AG04450 (cell line): Measurements from ENCODE around the gene CCDC57. TPM values are rescaled to one million over a fixed set of nuclear protein-coding genes. Genes with fewer than 3 reads are reported as not detected.

Experiments used
- CTCF ChIA-PET: fragments of 300-600, 350-600 bp; formaldehyde crosslinking; extraction: SDS; loops from one replicate; lab custom pipeline; 2022; ENCODE audit warnings: antibody characterized with exemption, inconsistent platforms; lab: Charles Lee
- POLR2A ChIA-PET: fragments of 350-600 bp; formaldehyde crosslinking; extraction: SDS; loops from one replicate; lab custom pipeline; 2021; ENCODE audit warnings: antibody characterized with exemption, inconsistent platforms; lab: Yijun Ruan, JAX
- DNase-seq: peaks from one replicate; pipeline ENCODE4 v3.0.0-alpha.2; 2011; ENCODE audit warnings: low read depth, low spot score
- H3K27ac ChIP-seq: one replicate; pipeline ENCODE4 v1.5.1; 2012; ENCODE audit warnings: low read depth, low read length, control low read depth
- H3K27me3 ChIP-seq: one replicate; pipeline ENCODE4 v1.6.0; 2012; ENCODE audit warnings: low read length; ENCODE audit not compliant: control insufficient read depth, insufficient read depth
- H3K4me3 ChIP-seq: 2 replicates; pipeline ENCODE4 v1.5.1; 2011; ENCODE audit warnings: mild to moderate bottlenecking, low read depth, low read length, control low read depth
- H3K9me3 ChIP-seq: 2 replicates; pipeline ENCODE4 v1.5.1; 2012; ENCODE audit warnings: low read length; ENCODE audit not compliant: control insufficient read depth, insufficient read depth
- CTCF ChIP-seq: IDR thresholded peaks from 2 replicates; pipeline ENCODE4 v1.5.1; 2011; ENCODE audit warnings: low read depth, low read length, control low read depth, inconsistent platforms
- polyA plus RNA-seq: library from polyadenylated mRNA; depleted of rRNA; stranded (reverse); fragments of >200 nt; gene quantifications from 2 replicates; pipeline ENCODE4 v1.2.3, GENCODE V29; 2011; rRNA removed

CCDC57 gene
- polyA plus RNA-seq, 1 experiment = 11.1 TPM

- H3K27me3 ChIP-seq = no peaks in the 10 kb centered on the region
- POLR2A ChIA-PET = no interaction called here
- H3K27ac ChIP-seq = no peak overlapping the region
- TF ChIP-seq CTCF = no peak
- DNase-seq = no peak
- peaks cover 4% of the 10 kb centered on the region; the same call in 1 of the 2 replicates for H3K9me3 ChIP-seq
- peak overlapping the region; percentile 13; the same call in 1 of the 2 replicates for H3K4me3 ChIP-seq
- CTCF ChIA-PET = interaction anchor here (1.3 kb wide), 1 partner anchor 23 kb away, joined by 5 read pairs; no protein-coding TSS in a partner anchor
These were observed 158.9 kb downstream of the CCDC57 start for GRCh38 chr17:82053556-82054263.

- TF ChIP-seq CTCF = no peak
- Histone ChIP-seq H3K4me3 (peak overlapping the region; percentile 85), H3K9me3 (peaks cover 4% of the 10 kb centered on the region; the same call in 1 of the 2 replicates), H3K27ac (no peak overlapping the region), H3K27me3 (no peaks in the 10 kb centered on the region)
- POLR2A ChIA-PET = no interaction called here
- CTCF ChIA-PET = no interaction called here
- no peak for DNase-seq
These were observed 159.5 kb downstream of the CCDC57 start for GRCh38 chr17:82053130-82053529.

DNA sequence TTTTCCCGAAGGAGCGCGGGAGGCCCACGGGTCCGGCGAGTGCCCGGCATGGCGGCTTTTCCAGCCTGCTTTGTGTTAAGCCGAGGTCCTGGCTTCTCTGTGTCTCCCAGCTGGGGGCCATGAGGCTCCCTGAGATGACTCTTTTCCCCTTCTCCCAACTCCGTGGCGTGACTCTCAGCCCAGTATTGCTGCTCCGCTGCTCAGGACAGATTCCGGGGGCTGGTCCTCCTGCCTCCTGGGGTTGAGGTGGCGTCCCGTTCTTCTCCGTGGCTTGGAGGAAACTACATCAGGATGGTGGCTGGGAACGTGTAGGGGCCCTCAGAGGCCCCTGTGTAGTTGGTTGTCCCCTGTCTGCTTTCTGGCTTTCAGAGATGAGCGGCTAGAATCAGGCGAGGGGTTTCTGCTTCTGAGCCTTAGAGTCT lies 160.0 kb downstream of the CCDC57 start:
- no peaks in the 10 kb centered on the region for H3K27me3 ChIP-seq
- no peak for TF ChIP-seq CTCF
- no peak for DNase-seq
- ChIA-PET POLR2A (interaction anchor here (0.6 to 2.2 kb wide), 3 partner anchors 15 to 46 kb away, joined by 3 to 8 read pairs (median 4); partner anchors contain the start of gene DCXR), CTCF (no interaction called here)
- no peak overlapping the region for H3K27ac ChIP-seq
- H3K4me3 ChIP-seq = peak overlapping the region; percentile 85
- H3K9me3 ChIP-seq = peaks cover 4% of the 10 kb centered on the region; the same call in 1 of the 2 replicates

DNA sequence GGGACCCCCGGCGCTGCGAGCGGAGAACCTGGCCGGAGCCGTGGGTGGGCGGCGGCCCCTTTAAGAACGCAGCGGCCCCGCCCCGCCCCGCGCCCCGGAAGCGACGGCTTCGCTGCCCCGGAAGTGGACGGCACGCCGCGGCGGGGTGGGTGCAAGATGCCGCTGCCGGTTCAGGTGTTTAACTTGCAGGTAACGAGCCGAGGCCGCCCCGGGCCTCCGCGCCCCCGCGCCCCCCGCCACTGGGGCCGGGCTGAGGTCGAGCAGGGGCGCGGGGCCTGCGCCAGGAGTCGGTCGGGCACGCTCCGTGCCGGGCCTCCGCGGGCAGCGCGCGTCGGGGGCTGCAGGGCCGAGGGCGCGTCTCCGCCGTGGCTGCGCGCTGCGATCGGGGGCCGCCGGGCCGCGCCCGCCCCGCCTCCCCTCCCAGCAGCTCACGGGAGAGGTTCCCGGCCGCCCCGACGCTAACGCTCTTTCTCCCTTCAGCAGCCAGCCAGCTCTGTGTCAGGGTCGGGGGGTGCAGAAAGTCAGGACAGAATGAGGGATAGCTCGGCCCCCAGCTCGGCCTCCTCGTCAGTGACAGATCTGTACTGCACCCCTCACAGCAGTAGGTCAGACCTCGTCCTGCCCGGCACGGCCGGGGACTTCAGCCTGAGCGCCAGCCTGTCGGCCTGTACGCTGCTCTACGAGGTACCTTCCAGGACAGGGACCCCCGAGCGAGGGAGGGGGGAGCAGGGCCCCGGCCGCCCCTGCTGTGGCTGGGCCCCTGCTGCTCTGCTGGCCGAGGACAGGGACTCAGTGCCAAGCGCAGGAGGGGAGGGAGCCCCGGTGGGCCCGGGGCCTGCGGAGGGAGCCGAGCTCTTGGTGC lies 160.6 kb downstream of the CCDC57 start, which contains the start of the genes GPS1 and RFNG:
Gene GPS1 (plus strand): TSS at position 123 of the 862 bp plus-strand sequence. CDS start 34 bp downstream, at position 157.
Gene RFNG (minus strand): TSS at position 36 of the 862 bp plus-strand sequence. CDS start 45 bp downstream, outside the sequence.
- ChIA-PET POLR2A (interaction anchor here (0.6 to 2.2 kb wide), 3 partner anchors 14 to 47 kb away, joined by 3 to 8 read pairs (median 4); partner anchors contain the start of gene DCXR), CTCF (no interaction called here)
- Histone ChIP-seq H3K27ac (no peak within 1 kb of the TSS), H3K9me3 (peaks cover 4% of the 10 kb centered on the region; the same call in 1 of the 2 replicates), H3K4me3 (peak within 1 kb of the TSS; percentile 85), H3K27me3 (no peaks in the 10 kb centered on the region)
- DNase-seq = no peak
- TF ChIP-seq CTCF = no peak

Other genes starting within 250 kb of the CCDC57 start
- 7.1 and 8.8 TPM in 2 replicates for gene ASPSCR1, start 235.2 kb downstream of the CCDC57 start, polyA plus RNA-seq
- gene CENPX, start 190.0 kb downstream of the CCDC57 start, polyA plus RNA-seq = 32.5 and 42.2 TPM in 2 replicates
- gene LRRC45, start 189.5 kb downstream of the CCDC57 start, polyA plus RNA-seq = 3.4 and 4.0 TPM in 2 replicates
- 12.9 and 18.7 TPM in 2 replicates for gene RAC3, start 181.2 kb downstream of the CCDC57 start, polyA plus RNA-seq
- gene DCXR, start 175.1 kb downstream of the CCDC57 start, polyA plus RNA-seq = 35.5 and 55.6 TPM in 2 replicates
- 11.8 and 14.1 TPM in 2 replicates for gene RFNG, start 161.0 kb downstream of the CCDC57 start, polyA plus RNA-seq
- gene GPS1, start 160.9 kb downstream of the CCDC57 start, polyA plus RNA-seq = 63.1 and 94.3 TPM in 2 replicates
- gene DUS1L, start 147.0 kb downstream of the CCDC57 start, polyA plus RNA-seq = 21.4 and 27.0 TPM in 2 replicates
- 6.2 and 9.6 TPM in 2 replicates for gene FASN, start 114.6 kb downstream of the CCDC57 start, polyA plus RNA-seq
- gene SLC16A3, start 16.2 kb upstream of the CCDC57 start, polyA plus RNA-seq = 61.7 and 80.3 TPM in 2 replicates
- gene CSNK1D, start 60.9 kb upstream of the CCDC57 start, polyA plus RNA-seq = 74.4 and 89.9 TPM in 2 replicates
- gene CD7, start 104.8 kb upstream of the CCDC57 start, polyA plus RNA-seq = 0.11 TPM in 2 replicates
- 8.0 and 12.5 TPM in 2 replicates for gene SECTM1, start 120.9 kb upstream of the CCDC57 start, polyA plus RNA-seq
- 0.04 and 0.10 TPM in 2 replicates for gene TEX19, start 146.4 kb upstream of the CCDC57 start, polyA plus RNA-seq
- gene UTS2R, start 158.9 kb upstream of the CCDC57 start, polyA plus RNA-seq = not detected in 2 replicates
- gene HEXD, start 205.5 kb upstream of the CCDC57 start, polyA plus RNA-seq = 9.1 and 9.2 TPM in 2 replicates
- gene OGFOD3, start 205.7 kb upstream of the CCDC57 start, polyA plus RNA-seq = 22.8 and 29.5 TPM in 2 replicates
- gene CYBC1, start 237.9 kb upstream of the CCDC57 start, polyA plus RNA-seq = 74.8 and 82.6 TPM in 2 replicates
- gene NARF, start 245.9 kb upstream of the CCDC57 start, polyA plus RNA-seq = 76.1 and 82.4 TPM in 2 replicates